HAP-1 (cell line): ENCODE data around the gene B4GALT5.

Experiments used
- DNase-seq, 2 experiments: peaks; one replicate each; pipeline ENCODE4 v3.0.0-alpha.2; 2016 to 2020; ENCODE audit warnings: low spot score in 2 of 2
- H3K27me3 ChIP-seq: fragments of 250-450 bp; sonication (Bioruptor Pico); 2 replicates; pipeline ENCODE4 v1.5.1; 2020; ENCODE audit warnings: low read depth, mild to moderate bottlenecking, moderate library complexity
- H3K36me3 ChIP-seq: fragments of 250-450 bp; sonication (Bioruptor Pico); replicated peaks from 2 replicates; pipeline ENCODE4 v1.5.1; 2020; ENCODE audit warnings: mild to moderate bottlenecking
- H3K4me1 ChIP-seq: fragments of 250-450 bp; sonication (Bioruptor Pico); 2 replicates; pipeline ENCODE4 v1.5.1; 2020; ENCODE audit warnings: mild to moderate bottlenecking
- H3K4me3 ChIP-seq: fragments of 250-450 bp; sonication (Bioruptor Pico); 2 replicates; pipeline ENCODE4 v1.5.1; 2020; ENCODE audit warnings: mild to moderate bottlenecking, moderate library complexity
- H3K9me3 ChIP-seq: fragments of 250-450 bp; sonication (Bioruptor Pico); 2 replicates; pipeline ENCODE4 v1.5.1; 2020; ENCODE audit warnings: mild to moderate bottlenecking, moderate library complexity
- in situ Hi-C: fragments of 300-500 bp; cut with MboI; formaldehyde crosslinking; loops from 3 replicates; pipeline ENCODE4 v1.14.3; 2020; ENCODE audit warnings: low sequenced_read_pairs, inconsistent platforms, mixed read lengths

Gene B4GALT5

DNA sequence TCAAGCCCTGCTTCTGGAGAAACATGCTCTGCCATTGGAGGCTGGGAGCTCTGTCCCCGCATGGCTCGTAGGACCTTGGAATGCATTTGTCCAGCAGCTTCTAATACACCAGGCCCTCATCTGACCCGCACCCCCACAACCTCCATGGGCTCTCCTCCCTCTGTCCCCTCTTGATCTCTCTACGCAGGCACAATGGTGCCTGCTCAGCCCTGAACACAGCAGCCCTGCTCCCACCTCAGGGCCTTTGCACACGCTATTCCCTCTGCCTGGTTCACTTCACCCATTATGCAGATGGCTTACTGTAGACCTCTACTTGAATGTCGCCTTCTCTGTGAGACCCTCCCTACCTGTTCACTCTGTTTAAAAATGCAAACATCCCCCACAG lies 118.8 kb downstream of the B4GALT5 start:
- no peak for DNase-seq
- no peak overlapping the region for H3K4me3 ChIP-seq
- no peaks in the 10 kb centered on the region for H3K9me3 ChIP-seq
- H3K27me3 ChIP-seq: peaks cover 2% of the 10 kb centered on the region; the same call in 1 of the 2 replicates
- H3K4me1 ChIP-seq: no peaks in the 10 kb centered on the region
- in situ Hi-C loops: no loop called here
- no peaks in the 10 kb centered on the region for H3K36me3 ChIP-seq

DNA sequence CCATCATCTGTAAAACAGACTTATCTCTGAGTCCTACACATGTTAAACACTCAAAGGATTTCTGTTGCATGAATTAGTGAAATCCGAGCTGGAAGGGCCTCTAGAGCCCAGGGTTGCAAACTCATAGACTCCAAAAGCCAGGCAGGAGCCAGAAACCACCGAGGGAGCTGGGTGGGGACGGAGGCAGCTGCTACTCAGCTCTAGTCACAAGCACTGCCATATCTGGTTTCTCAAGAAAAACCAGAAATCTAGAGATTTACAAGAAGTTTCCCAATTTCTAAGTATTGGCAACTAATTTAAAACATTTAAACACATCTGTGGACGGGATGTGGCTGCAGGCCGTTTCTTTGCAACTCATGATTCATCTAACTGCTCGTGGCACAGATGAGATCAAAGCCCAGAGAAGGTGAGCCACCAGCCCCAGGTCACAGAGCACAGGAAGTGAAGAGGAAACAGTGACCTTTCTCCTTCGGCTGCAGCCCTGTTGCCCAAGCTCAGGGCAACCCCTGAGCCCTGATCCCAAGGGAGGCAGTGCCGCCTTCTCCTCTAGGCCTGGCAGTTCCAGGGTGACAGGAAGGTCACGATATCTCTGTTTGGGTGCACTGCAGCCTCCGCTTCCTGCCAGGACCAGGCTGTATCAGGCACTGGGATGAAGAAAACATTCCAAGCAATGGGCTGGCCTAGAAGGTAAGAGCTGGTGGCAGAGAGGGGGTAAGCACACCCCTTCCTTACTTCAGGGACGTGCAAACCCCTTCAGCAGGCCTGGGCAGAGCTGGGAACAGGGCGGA lies 119.3 kb downstream of the B4GALT5 start:
- H3K4me3 ChIP-seq: no peak overlapping the region
- H3K9me3 ChIP-seq: no peaks in the 10 kb centered on the region
- peaks cover 2% of the 10 kb centered on the region; the same call in 1 of the 2 replicates for H3K27me3 ChIP-seq
- H3K36me3 ChIP-seq: no peaks in the 10 kb centered on the region
- in situ Hi-C loops: no loop called here
- DNase-seq: no peak
- no peaks in the 10 kb centered on the region for H3K4me1 ChIP-seq

DNA sequence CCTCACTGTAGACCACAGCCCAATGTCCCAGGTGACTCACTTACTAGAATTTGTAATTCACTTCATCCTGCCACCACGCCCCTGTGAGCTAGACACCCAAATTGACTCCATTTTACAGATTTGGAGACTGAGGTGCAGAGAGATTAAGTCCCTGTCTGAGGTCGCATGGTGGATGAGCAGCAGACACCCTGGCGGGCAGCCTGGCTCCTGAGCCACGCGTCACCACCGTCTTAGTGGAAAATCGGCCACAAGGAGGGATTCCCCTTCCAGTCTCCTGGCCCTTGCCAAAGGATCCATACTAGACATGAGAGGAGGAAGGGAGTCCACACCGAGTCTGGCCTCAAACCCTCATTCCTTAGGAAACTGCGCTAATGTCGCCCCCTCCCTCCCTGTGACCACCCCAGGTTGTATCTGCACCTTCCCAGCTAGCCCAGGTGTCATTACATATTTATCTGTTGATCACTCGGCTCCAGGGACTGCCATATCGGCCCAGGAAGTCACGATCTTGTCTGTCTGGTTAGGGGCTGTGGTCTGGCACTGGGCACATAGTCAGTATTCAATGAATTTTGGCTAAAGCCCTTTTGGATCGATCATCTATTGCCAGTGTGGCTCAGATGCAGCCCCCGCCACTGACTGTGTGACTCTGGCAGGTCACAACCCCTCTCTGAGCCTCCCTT lies 120.1 kb downstream of the B4GALT5 start:
- in situ Hi-C loops: no loop called here
- no peaks in the 10 kb centered on the region for H3K9me3 ChIP-seq
- H3K36me3 ChIP-seq: no peaks in the 10 kb centered on the region
- no peak overlapping the region for H3K4me3 ChIP-seq
- no peaks in the 10 kb centered on the region for H3K4me1 ChIP-seq
- peaks cover 2% of the 10 kb centered on the region; the same call in 1 of the 2 replicates for H3K27me3 ChIP-seq
- no peak for DNase-seq

DNA sequence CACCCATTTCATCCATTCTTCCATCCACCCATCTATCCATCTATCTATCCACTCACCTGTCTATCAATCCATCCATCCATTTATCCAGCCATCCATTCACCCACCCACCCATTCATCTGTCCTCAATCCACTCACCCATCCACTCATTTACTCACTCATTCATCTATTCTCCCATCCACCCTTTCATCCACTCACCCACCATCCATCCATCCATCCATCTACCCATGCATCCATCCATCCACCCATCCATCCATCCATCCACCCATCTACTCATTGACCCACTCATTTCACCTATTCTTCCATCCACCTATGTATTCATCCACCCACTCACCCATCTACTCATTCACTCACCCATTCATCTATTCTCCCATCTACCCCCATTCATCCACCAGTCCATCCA lies 121.6 kb downstream of the B4GALT5 start:
- in situ Hi-C loops: no loop called here
- H3K4me1 ChIP-seq: no peaks in the 10 kb centered on the region

DNA sequence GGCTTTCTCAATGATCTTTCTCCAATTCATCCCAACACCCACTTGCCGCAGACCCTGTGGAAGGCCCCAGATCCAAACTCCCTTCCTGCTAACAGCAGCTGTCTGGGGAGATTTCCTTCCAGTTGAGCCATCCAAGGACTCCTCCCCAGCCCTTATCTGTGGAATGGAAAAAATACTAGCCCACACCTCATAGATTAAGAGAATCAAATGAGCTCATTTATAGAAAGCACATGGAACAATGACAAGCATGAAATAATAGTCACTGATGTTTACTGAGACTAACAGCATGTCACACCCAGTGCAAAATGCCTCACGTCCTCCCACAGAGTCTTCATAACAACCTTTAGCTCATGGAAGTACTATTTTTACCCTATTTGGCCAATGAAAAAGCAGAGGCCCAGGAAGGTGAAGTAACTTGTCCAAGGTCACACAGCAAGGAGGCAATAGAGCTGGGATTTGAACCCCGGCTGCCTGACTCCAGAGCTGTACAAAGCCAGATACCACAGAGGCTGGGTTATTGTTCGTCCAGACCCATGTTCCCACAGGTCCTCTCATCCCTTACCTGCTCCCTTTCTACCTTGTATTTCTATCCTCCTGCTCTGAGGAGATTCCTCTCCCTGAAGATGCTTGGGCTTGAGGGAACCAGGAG lies 122.3 kb downstream of the B4GALT5 start:
- no peak overlapping the region for H3K4me3 ChIP-seq
- DNase-seq: no peak
- in situ Hi-C loops: no loop called here
- peaks cover 2% of the 10 kb centered on the region; the same call in 1 of the 2 replicates for H3K27me3 ChIP-seq
- H3K9me3 ChIP-seq: no peaks in the 10 kb centered on the region
- no peaks in the 10 kb centered on the region for H3K36me3 ChIP-seq
- H3K4me1 ChIP-seq: no peaks in the 10 kb centered on the region

More for the DNA sequence above, 121.6 kb downstream of the B4GALT5 start:
- Histone ChIP-seq H3K36me3 (no peaks in the 10 kb centered on the region), H3K9me3 (no peaks in the 10 kb centered on the region), H3K27me3 (peaks cover 2% of the 10 kb centered on the region; the same call in 1 of the 2 replicates), H3K4me3 (no peak overlapping the region)
- DNase-seq: no peak

DNA sequence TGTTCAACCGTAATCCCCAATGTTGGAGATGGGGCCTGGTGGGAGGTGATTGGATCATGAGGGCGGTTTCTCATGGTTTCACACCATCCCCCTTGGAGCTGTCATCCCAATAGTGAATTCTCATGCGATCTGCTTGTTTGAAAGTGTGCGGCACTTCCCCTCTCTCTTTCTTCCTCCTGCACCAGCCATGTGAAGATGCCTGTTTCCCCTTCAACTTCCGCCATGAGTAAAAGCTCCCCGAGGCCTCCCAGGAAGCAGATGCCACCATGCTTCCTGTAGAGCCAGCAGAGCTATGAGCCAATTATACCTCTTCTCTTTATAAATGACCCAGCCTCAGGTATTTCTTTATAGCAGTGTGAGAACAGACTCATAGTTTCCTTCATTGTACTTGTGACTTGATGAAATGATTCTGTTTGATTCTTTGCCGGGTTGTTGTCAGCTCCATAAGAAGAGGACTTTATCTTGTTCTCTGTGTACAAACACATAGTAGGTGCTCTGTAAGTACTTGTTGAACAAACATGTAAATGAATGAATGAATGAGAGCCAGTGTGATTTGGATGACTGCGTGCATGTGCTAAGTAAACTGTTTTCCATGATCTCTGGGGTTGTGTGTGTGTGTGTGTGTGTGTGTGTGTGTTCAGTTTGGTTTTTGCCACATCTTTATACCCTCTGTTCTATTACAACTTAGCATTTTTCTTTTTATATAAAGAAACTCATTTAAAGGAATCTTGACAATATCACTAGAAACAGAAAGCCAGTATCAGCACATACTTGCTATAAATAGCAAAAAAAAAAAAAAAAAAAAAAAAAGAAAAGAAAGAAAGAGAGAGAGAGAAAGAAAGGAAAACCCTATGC lies 123.3 kb downstream of the B4GALT5 start:
- in situ Hi-C loops: no loop called here
- Histone ChIP-seq H3K36me3 (no peaks in the 10 kb centered on the region), H3K9me3 (no peaks in the 10 kb centered on the region), H3K27me3 (peaks cover 2% of the 10 kb centered on the region; the same call in 1 of the 2 replicates), H3K4me3 (no peak overlapping the region), H3K4me1 (no peaks in the 10 kb centered on the region)
- DNase-seq: no peak

DNA sequence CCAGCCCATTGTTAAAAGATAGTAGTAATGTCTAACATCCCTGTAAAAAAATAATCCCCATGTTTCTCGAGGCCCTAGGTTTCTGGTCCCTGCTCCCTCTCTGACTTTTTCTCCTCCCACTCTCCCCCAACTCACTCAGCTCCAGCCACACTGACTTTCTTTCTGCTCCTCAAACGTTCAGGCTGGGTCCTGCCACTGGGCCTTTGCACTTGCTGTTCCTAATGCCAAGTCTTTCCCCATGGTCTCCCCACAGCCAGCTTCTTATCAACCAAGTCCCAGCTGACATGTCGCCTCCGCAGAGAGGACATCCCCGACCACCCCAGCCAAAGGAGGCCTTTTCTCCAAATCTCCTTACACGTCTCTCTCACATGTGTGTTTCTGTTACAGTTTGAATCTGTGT lies 123.9 kb downstream of the B4GALT5 start:
- Histone ChIP-seq H3K9me3 (no peaks in the 10 kb centered on the region), H3K36me3 (no peaks in the 10 kb centered on the region), H3K27me3 (peaks cover 2% of the 10 kb centered on the region; the same call in 1 of the 2 replicates), H3K4me1 (no peaks in the 10 kb centered on the region), H3K4me3 (no peak overlapping the region)
- DNase-seq: no peak
- in situ Hi-C loops: no loop called here

DNA sequence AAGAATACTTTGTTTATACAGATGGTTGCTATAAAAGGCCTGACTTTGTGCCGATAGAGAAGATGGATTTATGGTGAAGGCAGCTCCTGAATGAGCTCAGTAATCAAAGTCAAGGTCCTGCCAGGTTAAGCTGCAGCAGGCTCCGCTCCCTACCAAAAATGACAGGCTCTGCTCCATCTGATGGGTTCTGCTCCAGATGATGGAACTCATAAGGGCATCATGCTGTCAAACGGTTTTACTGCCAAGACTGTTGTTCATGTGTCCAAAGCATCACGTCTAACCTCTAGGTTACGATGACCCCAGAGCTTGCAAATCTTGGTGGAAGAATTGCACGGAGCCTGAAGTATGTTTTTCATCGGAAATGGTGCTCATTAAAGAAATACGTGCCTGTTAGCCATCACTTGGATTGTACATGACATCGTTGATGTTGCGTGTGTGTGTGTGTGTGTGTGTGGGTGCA lies 126.5 kb downstream of the B4GALT5 start:
- H3K4me1 ChIP-seq: no peaks in the 10 kb centered on the region
- in situ Hi-C loops: no loop called here
- no peaks in the 10 kb centered on the region for H3K36me3 ChIP-seq
- no peak overlapping the region for H3K4me3 ChIP-seq
- H3K27me3 ChIP-seq: peaks cover 2% of the 10 kb centered on the region; the same call in 1 of the 2 replicates
- no peaks in the 10 kb centered on the region for H3K9me3 ChIP-seq
- DNase-seq: no peak

DNA sequence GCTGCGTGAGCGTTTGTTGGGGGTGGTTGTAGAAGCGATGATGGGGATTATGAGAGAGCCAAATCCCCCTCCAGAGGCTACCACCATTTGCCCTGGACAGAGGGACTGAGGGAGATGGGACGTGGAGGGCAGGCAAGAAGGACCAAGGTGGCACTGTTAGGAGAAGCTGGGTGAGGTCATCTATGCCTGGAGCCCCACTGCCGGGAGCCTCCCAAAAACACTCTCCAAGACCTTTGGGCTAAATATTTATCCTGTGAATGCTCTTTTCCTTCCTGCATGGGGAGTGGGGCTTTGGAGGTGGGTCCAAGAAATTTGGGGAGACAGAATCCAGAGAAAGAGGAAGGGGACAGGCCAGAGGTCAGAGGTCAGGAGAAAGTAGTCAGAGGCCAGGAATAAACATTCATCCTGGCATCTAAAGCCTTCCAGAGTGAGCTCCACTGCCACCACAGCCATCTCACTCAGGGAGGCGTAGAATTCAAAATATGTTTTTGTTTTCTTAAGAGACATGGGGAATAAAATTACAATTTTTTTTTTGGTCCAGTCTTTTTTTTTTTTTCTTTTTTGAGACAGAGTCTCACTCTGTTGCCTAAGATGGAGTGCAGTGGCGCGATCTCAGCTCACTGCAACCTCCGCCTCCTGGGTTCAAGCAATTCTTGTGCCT lies 128.0 kb downstream of the B4GALT5 start:
- Histone ChIP-seq H3K4me3 (no peak overlapping the region), H3K27me3 (peaks cover 2% of the 10 kb centered on the region; the same call in 1 of the 2 replicates), H3K4me1 (no peaks in the 10 kb centered on the region), H3K36me3 (no peaks in the 10 kb centered on the region), H3K9me3 (no peaks in the 10 kb centered on the region)
- in situ Hi-C loops: no loop called here
- DNase-seq: no peak

DNA sequence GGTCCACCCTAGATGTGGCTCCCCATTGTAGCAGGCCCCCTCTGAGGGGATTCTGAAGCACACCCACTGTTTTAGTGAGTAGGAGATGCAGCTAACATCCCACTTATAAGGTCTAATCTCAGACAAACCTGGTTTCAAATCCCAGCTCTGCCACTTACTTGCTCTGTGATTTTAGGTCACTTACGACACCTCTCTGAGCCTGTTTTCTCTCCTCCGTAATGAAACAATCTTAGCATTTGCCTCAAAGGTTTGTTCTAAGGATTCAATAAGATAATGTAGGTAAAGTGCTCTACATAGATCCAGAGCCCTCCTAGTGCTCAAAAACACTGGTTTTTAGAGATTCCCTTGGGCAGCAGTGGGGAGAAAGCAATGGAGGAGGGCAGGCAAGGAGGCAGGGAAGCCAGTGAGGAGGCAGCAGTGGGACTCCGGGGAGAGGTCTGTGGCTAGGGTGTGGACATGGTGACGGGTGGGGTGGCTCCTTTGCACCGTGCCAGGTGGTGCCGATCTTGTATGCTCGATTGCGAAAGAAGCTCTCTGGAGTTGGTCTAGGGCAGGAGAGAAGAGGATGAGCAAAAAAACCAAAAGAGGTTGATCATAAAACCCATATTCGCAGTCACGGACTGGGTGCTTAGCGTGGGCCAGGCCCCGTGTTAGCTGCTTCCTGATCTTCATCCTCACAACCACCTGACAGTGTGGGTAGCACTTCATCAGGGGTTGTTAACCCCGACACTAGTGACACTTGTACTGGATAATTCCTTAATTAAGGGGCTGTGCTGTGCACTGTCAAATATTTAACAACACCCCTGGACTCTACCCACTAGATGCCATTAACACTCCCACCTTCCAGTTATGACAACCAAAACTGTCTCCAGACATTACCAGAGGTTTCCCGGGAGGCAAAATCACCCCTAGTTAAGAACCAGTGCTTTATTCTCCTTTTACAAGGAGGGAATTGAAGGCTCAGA lies 129.0 kb downstream of the B4GALT5 start:
- Histone ChIP-seq H3K4me3 (no peak overlapping the region), H3K36me3 (no peaks in the 10 kb centered on the region), H3K9me3 (no peaks in the 10 kb centered on the region), H3K27me3 (no peaks in the 10 kb centered on the region), H3K4me1 (no peaks in the 10 kb centered on the region)
- in situ Hi-C loops: no loop called here
- no peak for DNase-seq

DNA sequence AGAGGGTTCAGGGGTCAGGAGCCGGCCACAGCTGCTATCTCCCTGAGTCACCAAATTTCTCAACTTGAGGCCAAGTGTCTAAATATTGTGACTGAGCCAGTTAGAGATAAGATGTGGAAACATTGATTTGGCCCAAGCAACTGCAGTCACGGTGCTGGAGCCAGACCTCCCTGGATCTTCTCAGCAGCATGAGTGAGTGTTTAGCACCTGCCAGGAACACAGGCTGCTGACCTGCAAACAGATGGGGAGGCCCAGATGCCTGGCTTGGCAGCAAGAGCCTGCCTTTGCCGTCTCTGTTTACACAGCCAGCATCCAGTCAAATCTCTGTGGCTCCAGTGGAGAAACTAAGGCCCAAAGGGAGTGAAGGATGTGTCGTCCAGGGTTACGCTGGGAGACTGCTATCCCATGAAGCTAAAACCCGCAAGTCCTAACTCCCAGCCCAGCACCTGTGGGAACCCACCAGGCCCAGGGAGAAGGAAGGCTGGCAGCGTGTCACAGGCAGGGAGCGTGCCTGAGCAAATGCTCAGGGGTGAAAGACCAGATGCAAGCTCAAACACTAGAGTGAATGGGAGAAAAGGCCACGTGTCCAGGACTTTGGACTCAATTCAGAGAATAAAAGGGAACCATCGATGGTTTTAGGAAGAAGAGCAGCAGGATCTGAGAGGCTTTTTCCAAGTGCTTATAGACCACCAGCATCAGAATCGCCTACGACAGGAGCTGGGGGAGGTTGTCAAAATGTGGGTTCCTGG lies 129.8 kb downstream of the B4GALT5 start:
- Histone ChIP-seq H3K36me3 (no peaks in the 10 kb centered on the region), H3K4me3 (no peak overlapping the region), H3K9me3 (no peaks in the 10 kb centered on the region), H3K4me1 (no peaks in the 10 kb centered on the region), H3K27me3 (no peaks in the 10 kb centered on the region)
- DNase-seq: no peak
- in situ Hi-C loops: no loop called here

DNA sequence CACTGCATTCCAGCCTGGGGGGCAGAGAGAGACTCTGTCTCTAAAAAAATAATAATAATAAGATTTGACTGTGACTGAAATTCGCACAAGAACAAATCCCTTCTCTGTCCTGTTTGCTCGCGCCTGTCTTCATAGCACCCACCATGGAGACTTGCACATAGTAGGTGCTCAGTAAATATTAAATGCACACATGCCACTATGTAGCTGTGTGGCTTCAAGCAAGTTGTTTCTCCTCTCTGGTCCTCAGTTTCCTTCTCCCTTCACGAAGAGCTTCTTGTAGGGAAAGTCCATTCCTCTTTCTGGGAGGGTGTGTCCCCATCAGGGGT lies 130.4 kb downstream of the B4GALT5 start:
- H3K27me3 ChIP-seq: no peaks in the 10 kb centered on the region
- in situ Hi-C loops: no loop called here
- H3K9me3 ChIP-seq: no peaks in the 10 kb centered on the region
- H3K4me3 ChIP-seq: no peak overlapping the region
- H3K36me3 ChIP-seq: no peaks in the 10 kb centered on the region
- H3K4me1 ChIP-seq: no peaks in the 10 kb centered on the region
- DNase-seq: no peak
